Peyer's patch (tissue), 4 donors: ENCODE results near the gene HFE.

Experiments
- CTCF ChIP-seq, 6 experiments: fragments of 450-650 bp in 4 of 6; fragments of 200-600 bp in 2 of 6; sonication (generic) in 1 of 6; IDR thresholded peaks; one replicate each; pipeline ENCODE4 v1.5.1; 2017 to 2019; ENCODE audit warnings: antibody characterized with exemption in 6 of 6, mild to moderate bottlenecking in 3 of 6, moderate library complexity in 1 of 6
- POLR2A ChIP-seq, 2 donors: fragments of 450-650 bp; IDR thresholded peaks; one replicate each; pipeline ENCODE4 v1.5.1; 2017; ENCODE audit warnings: antibody characterized with exemption in 2 of 2, mild to moderate bottlenecking in 2 of 2, moderate library complexity in 2 of 2

GRCh38 chr6:26056583-26057350 is 30.5 kb upstream of the HFE start:
- TF ChIP-seq CTCF (IDR thresholded peaks at IDR 0.05) = no peak
- no peak for TF ChIP-seq POLR2A (IDR thresholded peaks at IDR 0.05)
